HFFc6 (cell line): ENCODE results near the gene MTO1. TPM values are rescaled to one million over a fixed set of nuclear protein-coding genes. Genes with fewer than 3 reads are reported as not detected.
"Not testable (repeated sequence)": the region's sequence is repeated elsewhere in the genome, so short reads cannot be mapped to it uniquely, and the experiment has no call there.

Source experiments
- DNase-seq: peaks from one replicate; pipeline ENCODE4 v3.0.0-alpha.2; 2018
- H3K27ac Mint-ChIP-seq: 2 replicates; pipeline ENCODE4 v1.8.0; 2020; ENCODE audit warnings: mild to moderate bottlenecking, mixed read lengths
- H3K27me3 Mint-ChIP-seq: 2 replicates; pipeline ENCODE4 v1.8.0; 2021; ENCODE audit warnings: mild to moderate bottlenecking, moderate library complexity, mixed read lengths; ENCODE audit not compliant: insufficient read depth
- H3K36me3 Mint-ChIP-seq: 2 replicates; pipeline ENCODE4 v1.8.0; 2021; ENCODE audit warnings: low read depth, mixed read lengths
- H3K4me1 Mint-ChIP-seq: 2 replicates; pipeline ENCODE4 v1.8.0; 2020; ENCODE audit warnings: low read depth, mixed read lengths
- H3K4me3 Mint-ChIP-seq: 2 replicates; pipeline ENCODE4 v1.8.0; 2020; ENCODE audit warnings: mild to moderate bottlenecking, moderate library complexity, mixed read lengths
- H3K9me3 Mint-ChIP-seq: 2 replicates; pipeline ENCODE4 v1.8.0; 2020; ENCODE audit warnings: mild to moderate bottlenecking, mixed read lengths
- CTCF ChIP-seq: fragments of 200-600 bp; sonication (generic); IDR thresholded peaks from 2 replicates; pipeline ENCODE4 v1.5.0; 2021; ENCODE audit warnings: antibody characterized with exemption, mild to moderate bottlenecking
- total RNA-seq, 6 experiments: library from RNA; stranded (reverse); fragmentation: NEBNext Ultra II Directional; extraction: Animal tissue kit (Norgen Biotek cat#: 25700); gene quantifications; 2 replicates in 1 of 6; 3 replicates in 5 of 6; pipeline ENCODE4 v1.2.3, GENCODE V29; 2021

Gene MTO1
- total RNA-seq, 6 experiments from 2014 or later = 18.5 to 28.2 (median 21.5) TPM

- Mint-ChIP-seq H3K4me1 (no peaks in the 10 kb centered on the region), H3K9me3 (no peaks in the 10 kb centered on the region), H3K27me3 (no peaks in the 10 kb centered on the region), H3K4me3 (no peak overlapping the region), H3K27ac (no peak overlapping the region), H3K36me3 (peaks cover 10% of the 10 kb centered on the region)
- DNase-seq = no peak
- no peak for TF ChIP-seq CTCF
Measured at GRCh38 chr6:73443555-73443954, 18.0 kb upstream of the MTO1 start.

- Mint-ChIP-seq H3K4me1 (peaks cover 26% of the 10 kb centered on the region), H3K27ac (peak overlapping the region; percentile 83), H3K4me3 (peak overlapping the region; percentile 94), H3K36me3 (peaks cover 13% of the 10 kb centered on the region), H3K9me3 (0 out of 2 replicates have a peak, but pooled peaks cover 5% of the 10 kb centered on the region), H3K27me3 (no peaks in the 10 kb centered on the region)
- peak; percentile 14; the same call in 1 of the 2 replicates for TF ChIP-seq CTCF
- peak; percentile 12 for DNase-seq
Measured at GRCh38 chr6:73451223-73452106, 10.1 kb upstream of the MTO1 start.

- H3K27ac Mint-ChIP-seq = peak within 1 kb of the TSS; percentile 83
- peak; percentile 53 for DNase-seq
- no peaks in the 10 kb centered on the region for H3K27me3 Mint-ChIP-seq
- H3K4me3 Mint-ChIP-seq = peak within 1 kb of the TSS; percentile 94
- peaks cover 26% of the 10 kb centered on the region for H3K4me1 Mint-ChIP-seq
- TF ChIP-seq CTCF = no peak; the same call in 1 of the 2 replicates
- 0 out of 2 replicates have a peak, but pooled peaks cover 5% of the 10 kb centered on the region for H3K9me3 Mint-ChIP-seq
- peaks cover 13% of the 10 kb centered on the region for H3K36me3 Mint-ChIP-seq
Measured at GRCh38 chr6:73452107-73452461, 9.5 kb upstream of the MTO1 start, which contains the start of gene CGAS. CGAS (minus strand) TSS chr6:73452297; CDS start chr6:73452181, 116 bp downstream.

GRCh38 chr6:73455865-73456629 is 5.5 kb upstream of the MTO1 start:
- H3K4me1 Mint-ChIP-seq = peaks cover 9% of the 10 kb centered on the region
- no peaks in the 10 kb centered on the region for H3K9me3 Mint-ChIP-seq
- H3K4me3 Mint-ChIP-seq = no peak overlapping the region
- TF ChIP-seq CTCF = no peak
- H3K36me3 Mint-ChIP-seq = no peaks in the 10 kb centered on the region
- H3K27ac Mint-ChIP-seq = no peak overlapping the region
- no peak for DNase-seq
- H3K27me3 Mint-ChIP-seq = peaks cover 2% of the 10 kb centered on the region; the same call in 1 of the 2 replicates

GRCh38 chr6:73459474-73459873 is 2.1 kb upstream of the MTO1 start:
- H3K4me3 Mint-ChIP-seq, H3K36me3 Mint-ChIP-seq, H3K27me3 Mint-ChIP-seq, H3K27ac Mint-ChIP-seq, DNase-seq, H3K9me3 Mint-ChIP-seq: not testable (repeated sequence)
- peaks cover 13% of the 10 kb centered on the region for H3K4me1 Mint-ChIP-seq
